Renal pelvis (tissue), 4 donors: ENCODE measurements around the gene CAPN7. TPM values are rescaled to one million over a fixed set of nuclear protein-coding genes. Genes with fewer than 3 reads are reported as not detected.

Experiments used
- DNase-seq: peaks from one replicate; pipeline ENCODE4 v3.0.0-alpha.2; 2013
- polyA plus RNA-seq, 3 donors: library from polyadenylated mRNA; unstranded; fragments of 120-200 nt; gene quantifications; one replicate each; pipeline ENCODE4 v1.2.1, GENCODE V29; 2013; ENCODE audit not compliant: insufficient read length in 3 of 3

The CAPN7 gene
- polyA plus RNA-seq, 3 donors = 38.4 to 49.9 (median 48.3) TPM

- no peak for DNase-seq
Measured at GRCh38 chr3:15228147-15228546, 22.1 kb downstream of the CAPN7 start.

GRCh38 chr3:15229262-15229661 is 23.2 kb downstream of the CAPN7 start:
- no peak for DNase-seq

- no peak for DNase-seq
Measured at GRCh38 chr3:15241341-15241740, 35.3 kb downstream of the CAPN7 start.

- DNase-seq = no peak
Measured at GRCh38 chr3:15243822-15244482, 37.9 kb downstream of the CAPN7 start.

GRCh38 chr3:15246186-15246585 is 40.1 kb downstream of the CAPN7 start:
- DNase-seq = no peak

GRCh38 chr3:15253023-15253697 is 47.1 kb downstream of the CAPN7 start:
- DNase-seq = no peak

GRCh38 chr3:15255215-15255614 is 49.2 kb downstream of the CAPN7 start:
- DNase-seq = no peak

GRCh38 chr3:15256861-15257341 is 50.9 kb downstream of the CAPN7 start:
- DNase-seq = no peak

GRCh38 chr3:15258720-15259119 is 52.7 kb downstream of the CAPN7 start:
- no peak for DNase-seq

GRCh38 chr3:15260531-15260930 is 54.5 kb downstream of the CAPN7 start:
- DNase-seq = no peak

- DNase-seq = no peak
Measured at GRCh38 chr3:15261274-15261673, 55.2 kb downstream of the CAPN7 start.

GRCh38 chr3:15262021-15262420 is 56.0 kb downstream of the CAPN7 start:
- DNase-seq = no peak

GRCh38 chr3:15263120-15263519 is 57.1 kb downstream of the CAPN7 start:
- no peak for DNase-seq

- no peak for DNase-seq
Measured at GRCh38 chr3:15263926-15264325, 57.9 kb downstream of the CAPN7 start.

- no peak for DNase-seq
Measured at GRCh38 chr3:15264486-15264885, 58.4 kb downstream of the CAPN7 start.

GRCh38 chr3:15265655-15266509 is 59.8 kb downstream of the CAPN7 start:
- no peak for DNase-seq

GRCh38 chr3:15266510-15267376 is 60.7 kb downstream of the CAPN7 start:
- no peak for DNase-seq

- no peak for DNase-seq
Measured at GRCh38 chr3:15267502-15267901, 61.5 kb downstream of the CAPN7 start.

GRCh38 chr3:15268033-15268631 is 62.1 kb downstream of the CAPN7 start:
- DNase-seq = peak; percentile 77

GRCh38 chr3:15269091-15269989 is 63.3 kb downstream of the CAPN7 start:
- DNase-seq = no peak
